Ureter (tissue), 1 donor: ENCODE data around the gene SOX8. TPM values are rescaled to one million over a fixed set of nuclear protein-coding genes. Genes with fewer than 3 reads are reported as not detected.

Experiments
- DNase-seq: peaks from one replicate; pipeline ENCODE4 v3.0.0-alpha.2; 2020; ENCODE audit warnings: low spot score
- total RNA-seq: library from RNA; stranded (reverse); gene quantifications from one replicate; pipeline ENCODE4 v1.2.4, GENCODE V29; 2023
- donor health status: DM: yes; HTN: yes; CAD: no.

The SOX8 gene
- total RNA-seq, 1 donor from 2014 or later = 0.73 TPM

GRCh38 chr16:1007284-1007850 is 25.8 kb downstream of the SOX8 start:
- DNase-seq = no peak

DNA sequence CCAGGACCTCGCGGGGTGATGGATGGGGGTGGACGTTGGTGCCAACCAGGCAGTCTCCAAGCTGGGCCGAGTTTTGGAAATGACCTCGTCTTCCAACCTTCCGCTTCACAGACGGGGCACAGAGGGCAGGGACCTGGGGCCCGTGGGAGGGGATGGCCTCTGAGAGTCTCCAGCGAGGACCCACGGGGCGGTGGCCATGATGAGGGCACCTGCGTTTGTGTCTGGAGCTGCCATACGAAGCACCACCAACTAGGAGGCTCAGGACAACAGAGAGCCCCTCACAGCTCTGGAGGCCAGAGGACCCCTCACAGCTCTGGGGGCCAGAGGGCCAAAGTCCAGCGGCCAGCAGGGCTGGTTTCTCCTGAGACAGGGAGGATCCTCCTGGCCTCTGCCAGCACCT is 26.5 kb downstream of the SOX8 start:
- no peak for DNase-seq

- no peak for DNase-seq
These were observed 28.0 kb downstream of the SOX8 start for GRCh38 chr16:1009358-1010150.

GRCh38 chr16:1010251-1010650 is 28.7 kb downstream of the SOX8 start:
- DNase-seq = no peak

DNA sequence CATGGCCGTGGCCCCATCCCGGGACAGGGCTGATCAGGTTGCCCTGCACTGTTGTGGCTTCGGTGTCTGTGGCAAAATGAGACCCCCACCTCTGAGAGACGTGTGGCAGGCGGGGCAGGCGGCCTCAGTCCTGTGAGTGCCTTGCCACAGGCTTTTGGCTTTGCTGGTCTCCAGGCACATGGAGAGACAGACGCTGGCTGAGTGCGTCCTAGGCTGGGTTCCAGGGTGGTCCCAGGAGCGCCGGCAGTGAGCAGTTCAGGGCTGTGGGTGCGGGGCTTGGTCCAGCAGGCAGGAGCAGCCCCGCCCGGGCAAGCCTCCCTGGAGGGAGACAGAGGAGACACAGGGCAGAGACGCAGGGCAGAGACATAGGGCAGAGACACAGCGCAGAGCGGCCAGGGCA is 29.2 kb downstream of the SOX8 start:
- DNase-seq = no peak

GRCh38 chr16:1011316-1012082 is 29.9 kb downstream of the SOX8 start:
- no peak for DNase-seq

DNA sequence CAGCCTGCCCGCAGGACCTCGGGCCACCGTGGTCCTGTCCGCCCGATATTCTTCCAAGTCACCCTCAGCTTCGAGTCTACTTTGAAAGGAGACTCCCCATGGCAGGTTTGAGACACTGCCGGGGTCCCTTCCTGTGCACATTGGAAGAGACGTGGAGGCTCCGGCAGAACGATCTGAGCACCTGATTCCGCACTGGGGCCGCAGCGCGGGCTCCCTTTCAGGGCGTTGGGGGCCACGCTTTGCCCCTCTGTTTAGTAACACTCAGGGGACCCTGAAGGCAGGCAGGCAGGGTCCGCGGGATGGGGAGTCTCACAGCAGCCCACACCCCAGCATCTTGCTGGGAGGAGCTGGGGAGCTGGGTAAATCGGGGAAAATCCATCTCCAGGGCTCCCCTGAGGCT is 30.6 kb downstream of the SOX8 start:
- no peak for DNase-seq

DNA sequence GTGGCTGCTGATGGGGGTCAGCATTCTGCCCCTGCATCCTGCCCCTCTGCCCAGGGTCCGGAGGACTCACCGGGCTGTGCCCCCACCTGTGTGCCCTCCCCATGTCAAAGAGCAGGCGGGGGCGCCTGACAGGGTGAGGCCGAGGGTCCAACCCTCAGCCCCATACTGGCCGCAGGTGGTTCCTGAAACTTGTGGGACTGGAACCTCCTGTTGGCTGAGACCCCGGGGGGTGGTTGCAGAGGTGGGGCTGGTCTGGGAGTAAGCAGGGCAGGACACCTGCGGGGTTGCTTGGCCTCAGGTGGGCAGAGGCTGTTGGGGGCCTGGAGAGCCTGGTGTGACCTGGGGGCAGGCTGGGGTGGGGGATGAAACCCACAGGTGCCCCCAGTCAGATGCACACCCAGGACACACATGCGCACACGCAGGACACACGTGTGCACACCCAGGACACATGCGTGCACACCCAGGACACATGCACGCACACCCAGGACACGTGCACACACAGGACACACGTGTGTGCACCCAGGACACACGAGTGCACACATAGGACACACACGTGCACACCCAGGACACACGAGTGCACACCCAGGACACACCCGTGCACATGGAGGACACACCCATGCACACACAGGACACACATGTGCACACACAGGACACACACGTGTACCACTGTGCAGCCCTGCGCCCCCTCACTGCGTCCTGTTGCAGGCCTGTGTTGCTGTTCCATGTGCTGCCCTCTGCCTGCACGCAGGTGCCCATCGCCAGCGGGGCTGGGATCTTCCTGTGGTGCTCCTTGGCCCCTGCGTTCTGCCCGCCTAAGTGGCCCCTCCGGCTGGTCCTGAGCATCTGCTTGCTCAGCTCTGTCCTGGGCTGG is 31.4 kb downstream of the SOX8 start:
- no peak for DNase-seq

DNA sequence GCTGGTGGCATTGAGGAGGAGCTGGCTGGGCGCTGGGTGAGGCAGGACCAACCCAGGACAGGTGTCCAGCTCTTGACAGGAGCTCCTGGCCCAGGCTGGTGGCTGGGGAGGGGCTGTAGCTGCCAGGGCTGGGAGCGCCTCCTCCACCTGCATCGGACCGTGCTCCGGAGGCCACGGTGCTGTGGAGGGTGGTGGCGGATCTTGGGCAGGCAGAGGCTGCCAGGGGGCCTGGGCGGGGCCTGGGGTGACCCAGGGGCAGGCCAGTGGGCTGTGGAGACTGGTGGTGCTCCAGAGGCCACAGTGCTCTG is 32.0 kb downstream of the SOX8 start:
- no peak for DNase-seq

GRCh38 chr16:1014221-1014620 is 32.7 kb downstream of the SOX8 start:
- DNase-seq = no peak

DNA sequence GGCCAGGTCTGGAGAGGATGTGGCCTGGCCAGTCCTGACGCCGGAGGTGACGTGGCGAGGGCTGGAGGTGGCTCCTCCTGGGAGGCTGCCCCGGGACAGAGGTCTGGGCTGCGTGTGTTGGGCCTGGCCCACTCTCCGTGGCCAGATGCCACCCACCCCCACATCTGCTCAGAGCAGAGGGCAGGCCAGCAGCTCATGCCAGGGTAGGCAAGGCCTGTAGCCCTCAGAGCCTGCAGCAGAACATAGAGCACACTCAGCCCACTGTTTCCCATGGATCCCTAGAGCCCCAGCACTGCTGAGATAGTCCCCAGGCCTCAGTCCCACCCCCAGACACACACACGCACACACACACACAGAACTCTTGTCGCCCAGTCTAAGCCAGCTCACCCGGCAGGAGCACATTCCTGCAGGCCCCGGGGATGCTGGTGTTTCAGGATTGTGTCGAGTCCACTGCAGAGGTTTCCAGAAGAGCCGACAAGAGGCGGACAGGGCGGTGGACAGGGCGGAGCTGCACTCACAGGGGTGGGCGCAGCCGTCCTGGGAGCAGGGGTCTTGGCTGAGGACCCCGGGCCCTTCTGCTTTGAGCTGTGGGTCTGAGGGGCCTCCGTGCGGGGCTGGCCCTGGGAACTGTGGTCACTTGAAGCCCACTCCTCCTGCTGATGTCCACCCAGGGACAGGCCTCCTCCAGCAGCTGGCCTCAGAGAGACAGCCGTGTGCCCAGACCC is 33.4 kb downstream of the SOX8 start:
- no peak for DNase-seq

DNA sequence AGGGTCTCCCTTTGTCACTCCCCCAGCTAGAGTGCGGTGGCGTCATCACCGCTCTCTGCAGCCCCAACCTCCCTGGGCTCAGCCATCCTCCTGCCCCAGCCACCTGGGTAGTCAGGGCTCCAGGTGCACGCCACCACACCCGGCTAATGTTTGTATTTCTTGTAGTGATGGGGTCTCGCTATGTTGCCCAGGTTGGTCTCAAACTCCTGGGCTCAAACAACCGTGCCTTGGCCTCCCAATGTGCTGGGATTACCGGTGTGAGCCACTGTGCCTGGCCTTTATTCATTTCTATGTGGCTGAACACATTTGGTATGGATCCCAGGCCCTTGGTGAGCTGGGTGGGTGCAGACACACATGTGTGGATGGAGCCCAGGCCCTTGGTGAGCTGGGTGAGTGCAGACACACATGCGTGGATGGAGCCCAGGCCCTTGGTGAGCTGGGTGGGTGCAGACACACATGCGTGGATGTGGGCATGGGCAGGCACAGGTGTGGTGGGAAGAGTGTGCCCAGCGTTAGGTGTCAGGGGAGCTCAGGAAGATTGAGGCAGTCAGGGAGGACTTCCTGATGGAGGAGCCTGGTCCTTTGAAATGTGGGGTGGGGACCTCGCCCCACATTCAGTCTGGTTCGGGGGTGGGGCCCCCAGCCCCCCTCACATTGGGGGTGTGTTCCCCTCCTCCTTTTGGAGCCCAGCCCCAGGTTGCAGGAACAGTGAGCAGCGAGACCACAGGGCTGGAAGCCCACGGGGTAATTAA is 37.1 kb downstream of the SOX8 start:
- DNase-seq = no peak

- DNase-seq = no peak
These were observed 37.9 kb downstream of the SOX8 start for GRCh38 chr16:1019231-1020090.

- DNase-seq = no peak
These were observed 38.5 kb downstream of the SOX8 start for GRCh38 chr16:1020091-1020399.

- DNase-seq = no peak
These were observed 39.0 kb downstream of the SOX8 start for GRCh38 chr16:1020591-1020990.

GRCh38 chr16:1021553-1022160 is 40.1 kb downstream of the SOX8 start:
- DNase-seq = no peak

DNA sequence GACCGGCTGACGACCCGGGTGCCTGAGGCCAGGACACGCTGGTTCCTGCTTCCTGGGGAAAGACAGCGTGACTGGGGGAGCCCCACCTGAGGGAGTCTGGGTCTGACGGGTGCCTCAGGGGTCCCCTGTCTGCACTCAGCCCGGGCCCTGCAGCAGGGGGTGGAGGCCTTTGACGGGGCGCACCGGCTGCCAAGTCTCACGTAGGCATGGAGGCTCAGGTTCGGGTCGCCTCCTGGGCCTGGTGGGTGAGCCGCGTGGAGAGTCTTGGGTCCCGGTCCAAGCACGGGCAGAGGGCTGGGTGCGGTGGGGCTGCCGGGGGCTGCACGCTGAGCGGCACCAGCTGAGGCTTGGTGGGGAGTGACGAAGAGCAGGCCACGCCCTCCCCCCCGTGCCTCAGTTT is 40.9 kb downstream of the SOX8 start:
- DNase-seq = no peak

DNA sequence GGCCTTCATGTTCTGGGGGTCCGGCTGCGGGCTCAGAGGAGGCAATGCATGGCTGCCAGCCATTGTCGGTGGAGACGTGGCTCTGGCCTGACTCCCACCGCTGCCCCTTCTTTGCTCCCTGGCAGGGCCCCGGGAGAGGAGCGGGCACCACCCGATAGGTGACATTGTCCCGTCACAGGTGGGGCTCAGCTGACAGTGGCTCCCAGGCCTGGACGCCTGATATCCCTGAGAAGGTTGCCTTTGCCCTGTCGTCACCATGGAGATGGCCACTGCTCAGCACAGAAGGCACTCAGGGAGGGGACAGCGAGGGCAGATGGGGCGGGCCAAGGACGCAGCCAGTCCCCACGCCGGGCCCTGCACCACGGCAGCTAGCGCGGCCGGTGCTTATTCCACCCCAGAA is 42.6 kb downstream of the SOX8 start:
- no peak for DNase-seq

GRCh38 chr16:1025183-1025809 is 43.7 kb downstream of the SOX8 start:
- DNase-seq = peak; percentile 74
